SK-N-SH (cell line): ENCODE data around the gene CHRM5.
"Not testable (repeated sequence)": the region's sequence is repeated elsewhere in the genome, so short reads cannot be mapped to it uniquely, and the experiment has no call there.

Experiments
- CTCF ChIP-seq: fragments of 200-600 bp; sonication (generic); IDR thresholded peaks from 2 replicates; pipeline ENCODE4 v1.6.1; 2017; ENCODE audit warnings: antibody characterized with exemption, mild to moderate bottlenecking, moderate library complexity
- POLR2AphosphoS5 ChIP-seq: IDR thresholded peaks from 2 replicates; pipeline ENCODE4 v1.6.1; 2012; ENCODE audit warnings: low read depth, low read length
- RFX5 ChIP-seq: IDR thresholded peaks from 2 replicates; pipeline ENCODE4 v1.6.1; 2012; ENCODE audit warnings: mild to moderate bottlenecking, improper control_type of control experiment, low read length
- USF1 ChIP-seq: IDR thresholded peaks from 2 replicates; pipeline ENCODE4 v1.4.0; 2012; ENCODE audit warnings: low read depth, borderline replicate concordance
- YY1 ChIP-seq: IDR thresholded peaks from 2 replicates; pipeline ENCODE4 v1.4.0; 2012; ENCODE audit warnings: low read depth, mild to moderate bottlenecking

DNA sequence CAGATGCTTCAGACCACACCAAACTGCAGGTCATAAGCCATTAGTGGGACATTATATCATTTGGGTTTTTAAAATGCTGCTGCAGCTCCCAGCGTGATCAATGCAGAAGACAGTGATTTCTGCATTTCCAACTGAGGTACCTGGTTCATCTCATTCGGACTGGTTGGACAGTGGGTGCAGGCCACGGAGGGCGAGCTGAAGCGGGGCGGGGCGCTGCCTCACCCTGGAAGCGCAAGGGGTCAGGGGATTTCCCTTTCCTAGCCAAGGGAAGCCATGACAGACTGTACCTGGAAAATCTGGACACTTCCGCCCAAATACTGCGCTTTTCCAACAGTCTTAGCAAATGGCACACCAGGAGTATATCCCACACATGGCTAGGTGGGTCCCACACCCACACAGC lies 27.4 kb downstream of the CHRM5 start:
- not testable (repeated sequence) for TF ChIP-seq CTCF, RFX5, YY1, USF1, POLR2AphosphoS5
